Bronchus fibroblast of lung (primary cell): Measurements from ENCODE around the gene PCDH12. TPM values are rescaled to one million over a fixed set of nuclear protein-coding genes. Genes with fewer than 3 reads are reported as not detected.

Source experiments
- total RNA-seq: library from RNA; depleted of rRNA; stranded (reverse); fragments of >200 nt; gene quantifications from 2 replicates; pipeline ENCODE4 v1.2.3, GENCODE V29; 2015

The PCDH12 gene
- total RNA-seq: under 0.01 TPM in 1 of 2 replicates, not detected in the other

DNA sequence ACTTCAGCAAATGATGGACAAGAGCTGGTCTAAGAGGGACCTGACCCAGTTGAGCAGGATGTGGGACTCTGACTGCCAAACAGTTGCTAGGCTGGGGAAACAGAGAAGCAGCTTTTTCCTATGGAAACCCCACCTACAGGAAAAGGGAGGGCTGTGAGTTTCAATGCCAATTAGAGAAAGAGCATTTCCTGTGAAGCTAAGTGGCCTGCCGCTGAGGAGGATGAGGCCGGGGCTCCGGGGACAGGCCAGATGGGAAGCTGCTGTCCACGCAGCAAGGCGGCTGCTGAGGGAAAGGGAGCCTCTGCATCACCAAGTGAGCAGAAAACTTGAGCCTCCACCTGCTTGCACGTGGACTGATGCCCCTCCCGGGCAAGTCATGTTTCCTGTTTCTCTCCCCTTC, at the start of gene PCDH12:
Gene PCDH12, minus strand, starts transcription at position 90 of the 400 bp plus-strand sequence. CDS start 351 bp downstream, outside the sequence.

GRCh38 chr5:141968914-141969608, 11.1 kb upstream of the PCDH12 start, which contains the start of gene RNF14:
TSS of gene RNF14 (plus strand) at chr5:141969105. CDS start at chr5:141973589, 4,484 bp downstream.

DNA sequence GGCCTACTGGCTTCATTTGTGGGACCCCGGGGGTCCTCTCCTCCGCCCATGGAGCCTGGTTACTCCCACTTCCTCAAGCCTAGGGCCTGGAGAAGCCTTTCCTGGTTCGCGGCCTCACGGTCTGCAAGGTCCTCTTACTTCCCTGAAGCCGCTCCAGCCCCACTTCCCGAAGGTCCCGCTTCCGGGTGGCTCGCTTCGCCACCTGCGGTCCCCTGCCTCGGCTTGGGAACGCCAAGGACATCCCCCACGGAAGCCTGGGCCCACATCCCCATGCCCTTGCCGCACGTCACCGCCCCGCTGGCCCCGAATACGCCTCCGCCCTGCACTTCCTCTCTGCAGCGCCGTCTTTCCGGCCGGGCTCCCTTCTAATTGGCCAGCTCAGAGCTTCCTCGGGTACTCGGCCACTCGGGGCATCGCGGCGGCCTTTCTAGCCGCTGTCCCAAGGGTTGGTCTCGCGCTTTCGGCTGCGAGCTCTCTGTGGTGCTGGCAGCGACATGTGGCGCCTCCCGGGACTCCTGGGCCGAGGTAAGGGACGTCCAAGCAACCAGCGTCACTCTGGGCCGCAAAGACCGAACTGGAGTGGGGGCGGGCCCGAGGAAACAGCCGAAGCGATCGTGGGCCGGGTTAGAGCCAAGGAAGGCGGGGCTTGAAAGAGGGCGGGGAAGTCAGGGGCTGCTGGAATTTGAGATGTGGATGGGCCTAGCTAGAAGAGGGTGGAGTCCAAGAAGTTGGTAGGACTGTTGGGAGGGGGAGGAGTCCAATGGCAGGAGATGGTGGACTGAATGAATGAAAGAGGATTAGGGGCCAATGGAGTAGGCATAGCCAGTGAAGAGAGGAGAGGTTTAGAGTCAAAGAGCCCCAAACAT, 34.3 kb downstream of the PCDH12 start, which contains the start of gene DELE1:
Gene DELE1, plus strand, starts transcription at position 424 of the 866 bp plus-strand sequence. Its CDS starts 71 bp downstream, at position 495.

Other genes with a start within 250 kb of the PCDH12 start
- gene PCDH1, start 79.8 kb downstream of the PCDH12 start, total RNA-seq: 0.15 and 0.17 TPM in 2 replicates
- 44.2 and 48.9 TPM in 2 replicates for gene DELE1, start 34.3 kb downstream of the PCDH12 start, total RNA-seq
- 31.4 and 37.7 TPM in 2 replicates for gene RNF14, start 10.9 kb upstream of the PCDH12 start, total RNA-seq
- gene GNPDA1, start 54.8 kb upstream of the PCDH12 start, total RNA-seq: 31.2 and 35.0 TPM in 2 replicates
- gene NDFIP1, start 150.6 kb upstream of the PCDH12 start, total RNA-seq: 48.8 and 58.2 TPM in 2 replicates